B cell (primary cell): ENCODE data around the gene FCER1G.

ENCODE experiments used
- EZH2 ChIP-seq: IDR thresholded peaks from 2 replicates; pipeline ENCODE4 v1.6.1; 2012; ENCODE audit warnings: borderline replicate concordance, low read depth, mild to moderate bottlenecking, moderate library complexity, low read length; ENCODE audit not compliant: insufficient read depth, poor library complexity, severe bottlenecking
- TF ChIP-seq, protein P1 (sequence below): fragments of 200-600 bp; IDR thresholded peaks from one replicate; pipeline ENCODE4 v1.8.0; 2022; ENCODE audit warnings: antibody characterized with exemption, mild to moderate bottlenecking

DNA sequence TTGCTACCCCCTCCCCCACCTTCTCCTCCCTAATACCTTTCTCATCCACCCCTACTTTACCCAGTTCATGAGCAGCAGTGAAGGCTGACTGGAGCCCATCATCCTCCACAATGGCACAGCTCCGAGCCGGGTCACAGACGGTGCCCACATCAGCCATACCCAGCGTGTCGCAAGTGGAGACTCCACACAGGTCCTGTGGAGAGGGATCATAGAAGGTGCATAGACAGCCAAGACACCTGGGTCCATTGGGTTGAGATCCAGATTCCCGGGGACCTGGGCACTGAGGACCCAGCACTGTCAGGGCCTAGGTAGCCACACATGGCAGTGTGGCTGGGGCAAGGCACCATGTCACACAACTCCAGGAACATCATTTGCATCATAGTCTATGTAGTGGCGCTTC lies 19.0 kb upstream of the FCER1G start:
- TF ChIP-seq, protein P1, sequence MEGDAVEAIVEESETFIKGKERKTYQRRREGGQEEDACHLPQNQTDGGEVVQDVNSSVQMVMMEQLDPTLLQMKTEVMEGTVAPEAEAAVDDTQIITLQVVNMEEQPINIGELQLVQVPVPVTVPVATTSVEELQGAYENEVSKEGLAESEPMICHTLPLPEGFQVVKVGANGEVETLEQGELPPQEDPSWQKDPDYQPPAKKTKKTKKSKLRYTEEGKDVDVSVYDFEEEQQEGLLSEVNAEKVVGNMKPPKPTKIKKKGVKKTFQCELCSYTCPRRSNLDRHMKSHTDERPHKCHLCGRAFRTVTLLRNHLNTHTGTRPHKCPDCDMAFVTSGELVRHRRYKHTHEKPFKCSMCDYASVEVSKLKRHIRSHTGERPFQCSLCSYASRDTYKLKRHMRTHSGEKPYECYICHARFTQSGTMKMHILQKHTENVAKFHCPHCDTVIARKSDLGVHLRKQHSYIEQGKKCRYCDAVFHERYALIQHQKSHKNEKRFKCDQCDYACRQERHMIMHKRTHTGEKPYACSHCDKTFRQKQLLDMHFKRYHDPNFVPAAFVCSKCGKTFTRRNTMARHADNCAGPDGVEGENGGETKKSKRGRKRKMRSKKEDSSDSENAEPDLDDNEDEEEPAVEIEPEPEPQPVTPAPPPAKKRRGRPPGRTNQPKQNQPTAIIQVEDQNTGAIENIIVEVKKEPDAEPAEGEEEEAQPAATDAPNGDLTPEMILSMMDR: no peak
- no peak for TF ChIP-seq EZH2
